Activated T-cell treated with anti-CD3 and anti-CD28 coated beads, Interleukin-2, amount 50 U/mL, for 48 hours (primary cell): Measurements from ENCODE around the gene SPANXD.
"Not testable (repeated sequence)": the region's sequence is repeated elsewhere in the genome, so short reads cannot be mapped to it uniquely, and the experiment has no call there.

Source experiments
- DNase-seq, 2 experiments: peaks; one replicate each; pipeline ENCODE4 v3.0.0-alpha.2; 2020

SPANXD gene

GRCh38 chrX:141698639-141699038 is at the start of gene SPANXD:
SPANXD (minus strand) TSS chrX:141698739; CDS start chrX:141698405, 334 bp downstream.
- not testable (repeated sequence) for DNase-seq

- DNase-seq: no peak
Observed at GRCh38 chrX:141742666-141743065, 44.1 kb upstream of the SPANXD start.

GRCh38 chrX:141736656-141737055 is 38.1 kb upstream of the SPANXD start:
- no peak for DNase-seq

- no peak for DNase-seq
Observed at GRCh38 chrX:141733371-141733770, 34.8 kb upstream of the SPANXD start.

- DNase-seq: no peak
Observed at GRCh38 chrX:141732031-141732430, 33.5 kb upstream of the SPANXD start.

GRCh38 chrX:141724186-141724585 is 25.6 kb upstream of the SPANXD start:
- no peak for DNase-seq

GRCh38 chrX:141714680-141715079 is 16.1 kb upstream of the SPANXD start:
- no peak for DNase-seq

- no peak for DNase-seq
Observed at GRCh38 chrX:141701072-141701471, 2.5 kb upstream of the SPANXD start.

GRCh38 chrX:141673946-141674345 is 24.6 kb downstream of the SPANXD start:
- no peak for DNase-seq

GRCh38 chrX:141669689-141670088 is 28.9 kb downstream of the SPANXD start:
- DNase-seq: no peak

- no peak for DNase-seq
Observed at GRCh38 chrX:141668371-141668770, 30.2 kb downstream of the SPANXD start.

GRCh38 chrX:141662781-141663180 is 35.8 kb downstream of the SPANXD start:
- no peak for DNase-seq

- DNase-seq: no peak
Observed at GRCh38 chrX:141652286-141652685, 46.3 kb downstream of the SPANXD start.
